Measurements from ENCODE around the gene CUBN.

CUBN gene

DNA sequence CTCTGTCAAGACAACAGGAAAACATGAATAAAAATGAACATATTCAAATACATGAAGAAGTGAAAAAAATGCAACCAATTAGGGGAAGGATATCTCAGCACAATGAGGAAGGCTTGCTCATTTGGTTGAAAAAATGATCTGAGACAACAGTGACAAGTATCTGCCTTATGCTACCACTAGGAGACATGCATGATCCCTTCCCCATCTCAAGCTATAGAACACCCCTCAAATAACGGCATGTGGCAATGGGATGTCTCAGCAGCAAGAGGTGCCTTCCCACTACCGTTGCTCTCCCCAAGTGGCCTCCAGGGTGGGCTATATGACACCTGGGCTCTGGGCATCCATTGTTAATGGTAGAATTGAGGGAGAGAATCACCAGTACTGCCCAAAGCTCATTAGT, 214.3 kb downstream of the CUBN start:
- DNase-seq (ENCODE audit: low read depth in 1 of 2, low spot score in 1 of 2), result no peak
- H3K4me3 ChIP-seq (replicated peaks; ENCODE audit: insufficient read depth, low read length), result no peak overlapping the region
- TF ChIP-seq POLR2AphosphoS5 (IDR thresholded peaks at IDR 0.05; ENCODE audit: low read depth), result no peak
- TF ChIP-seq, protein P1, sequence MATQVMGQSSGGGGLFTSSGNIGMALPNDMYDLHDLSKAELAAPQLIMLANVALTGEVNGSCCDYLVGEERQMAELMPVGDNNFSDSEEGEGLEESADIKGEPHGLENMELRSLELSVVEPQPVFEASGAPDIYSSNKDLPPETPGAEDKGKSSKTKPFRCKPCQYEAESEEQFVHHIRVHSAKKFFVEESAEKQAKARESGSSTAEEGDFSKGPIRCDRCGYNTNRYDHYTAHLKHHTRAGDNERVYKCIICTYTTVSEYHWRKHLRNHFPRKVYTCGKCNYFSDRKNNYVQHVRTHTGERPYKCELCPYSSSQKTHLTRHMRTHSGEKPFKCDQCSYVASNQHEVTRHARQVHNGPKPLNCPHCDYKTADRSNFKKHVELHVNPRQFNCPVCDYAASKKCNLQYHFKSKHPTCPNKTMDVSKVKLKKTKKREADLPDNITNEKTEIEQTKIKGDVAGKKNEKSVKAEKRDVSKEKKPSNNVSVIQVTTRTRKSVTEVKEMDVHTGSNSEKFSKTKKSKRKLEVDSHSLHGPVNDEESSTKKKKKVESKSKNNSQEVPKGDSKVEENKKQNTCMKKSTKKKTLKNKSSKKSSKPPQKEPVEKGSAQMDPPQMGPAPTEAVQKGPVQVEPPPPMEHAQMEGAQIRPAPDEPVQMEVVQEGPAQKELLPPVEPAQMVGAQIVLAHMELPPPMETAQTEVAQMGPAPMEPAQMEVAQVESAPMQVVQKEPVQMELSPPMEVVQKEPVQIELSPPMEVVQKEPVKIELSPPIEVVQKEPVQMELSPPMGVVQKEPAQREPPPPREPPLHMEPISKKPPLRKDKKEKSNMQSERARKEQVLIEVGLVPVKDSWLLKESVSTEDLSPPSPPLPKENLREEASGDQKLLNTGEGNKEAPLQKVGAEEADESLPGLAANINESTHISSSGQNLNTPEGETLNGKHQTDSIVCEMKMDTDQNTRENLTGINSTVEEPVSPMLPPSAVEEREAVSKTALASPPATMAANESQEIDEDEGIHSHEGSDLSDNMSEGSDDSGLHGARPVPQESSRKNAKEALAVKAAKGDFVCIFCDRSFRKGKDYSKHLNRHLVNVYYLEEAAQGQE (IDR thresholded peaks at IDR 0.05; ENCODE audit: insufficient replicate concordance, low read depth), result no peak
- TF ChIP-seq SPI1 (IDR thresholded peaks at IDR 0.05; ENCODE audit: borderline replicate concordance, low read depth), result no peak
- no peak for TF ChIP-seq GABPA (IDR thresholded peaks at IDR 0.05; ENCODE audit: low read depth)
- TF ChIP-seq, protein P2, sequence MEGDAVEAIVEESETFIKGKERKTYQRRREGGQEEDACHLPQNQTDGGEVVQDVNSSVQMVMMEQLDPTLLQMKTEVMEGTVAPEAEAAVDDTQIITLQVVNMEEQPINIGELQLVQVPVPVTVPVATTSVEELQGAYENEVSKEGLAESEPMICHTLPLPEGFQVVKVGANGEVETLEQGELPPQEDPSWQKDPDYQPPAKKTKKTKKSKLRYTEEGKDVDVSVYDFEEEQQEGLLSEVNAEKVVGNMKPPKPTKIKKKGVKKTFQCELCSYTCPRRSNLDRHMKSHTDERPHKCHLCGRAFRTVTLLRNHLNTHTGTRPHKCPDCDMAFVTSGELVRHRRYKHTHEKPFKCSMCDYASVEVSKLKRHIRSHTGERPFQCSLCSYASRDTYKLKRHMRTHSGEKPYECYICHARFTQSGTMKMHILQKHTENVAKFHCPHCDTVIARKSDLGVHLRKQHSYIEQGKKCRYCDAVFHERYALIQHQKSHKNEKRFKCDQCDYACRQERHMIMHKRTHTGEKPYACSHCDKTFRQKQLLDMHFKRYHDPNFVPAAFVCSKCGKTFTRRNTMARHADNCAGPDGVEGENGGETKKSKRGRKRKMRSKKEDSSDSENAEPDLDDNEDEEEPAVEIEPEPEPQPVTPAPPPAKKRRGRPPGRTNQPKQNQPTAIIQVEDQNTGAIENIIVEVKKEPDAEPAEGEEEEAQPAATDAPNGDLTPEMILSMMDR (IDR thresholded peaks at IDR 0.05; ENCODE audit: insufficient read depth, low read length), result no peak
- H3K27ac ChIP-seq (replicated peaks), result no peak overlapping the region
- H3K27me3 ChIP-seq (ENCODE audit: insufficient read depth, poor library complexity, severe bottlenecking), result no peaks in the 10 kb centered on the region

DNA sequence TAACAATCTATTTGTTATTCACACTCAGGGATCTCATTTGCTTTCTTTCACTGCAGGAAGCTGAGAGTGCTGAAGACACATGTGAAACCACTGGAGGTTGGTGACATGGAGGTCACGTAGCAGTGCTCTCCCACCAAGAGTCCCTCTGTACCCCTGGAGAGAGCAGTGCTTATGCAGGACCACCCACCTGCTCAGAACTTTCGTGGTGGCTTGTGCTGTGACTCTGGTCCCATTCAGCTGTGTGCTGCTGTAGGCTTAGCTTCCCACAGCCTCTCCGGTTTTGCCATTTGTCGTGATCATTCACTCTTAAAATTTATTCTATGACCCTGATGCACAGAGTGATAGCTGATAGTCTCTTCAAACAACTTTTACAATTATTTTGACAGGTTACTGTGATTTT, 216.3 kb downstream of the CUBN start:
- Histone ChIP-seq H3K27ac (replicated peaks) (no peak overlapping the region), H3K27me3 (ENCODE audit: insufficient read depth, poor library complexity, severe bottlenecking) (no peaks in the 10 kb centered on the region), H3K4me3 (replicated peaks; ENCODE audit: insufficient read depth, low read length) (no peak overlapping the region)
- TF ChIP-seq, protein P1 (IDR thresholded peaks at IDR 0.05; ENCODE audit: insufficient replicate concordance, low read depth), result no peak
- TF ChIP-seq GABPA (IDR thresholded peaks at IDR 0.05; ENCODE audit: low read depth) (no peak), SPI1 (IDR thresholded peaks at IDR 0.05; ENCODE audit: borderline replicate concordance, low read depth) (no peak), POLR2AphosphoS5 (IDR thresholded peaks at IDR 0.05; ENCODE audit: low read depth) (no peak)
- TF ChIP-seq, protein P2 (IDR thresholded peaks at IDR 0.05; ENCODE audit: insufficient read depth, low read length), result no peak
- DNase-seq (ENCODE audit: low read depth in 1 of 2, low spot score in 1 of 2), result no peak

DNA sequence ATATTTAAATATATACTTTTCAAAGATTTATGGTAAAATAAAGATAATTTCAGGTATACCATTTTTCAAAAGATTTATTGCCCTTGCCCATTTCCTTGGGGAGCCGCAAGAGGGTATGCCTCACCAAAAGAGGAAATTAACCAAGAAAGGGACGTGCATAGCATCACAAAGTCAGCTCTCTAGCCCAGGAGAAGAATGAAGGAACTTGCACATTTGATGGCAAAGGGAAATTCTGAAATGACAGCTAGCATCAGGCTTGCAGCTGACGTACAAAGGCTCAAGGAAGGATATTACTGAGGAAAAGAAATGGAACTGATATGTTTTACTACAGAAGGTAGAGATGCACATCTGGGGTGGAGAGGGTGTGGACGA, 218.8 kb downstream of the CUBN start:
- TF ChIP-seq, protein P2 (IDR thresholded peaks at IDR 0.05; ENCODE audit: insufficient read depth, low read length), result no peak
- TF ChIP-seq GABPA (IDR thresholded peaks at IDR 0.05; ENCODE audit: low read depth) (no peak), POLR2AphosphoS5 (IDR thresholded peaks at IDR 0.05; ENCODE audit: low read depth) (no peak), SPI1 (IDR thresholded peaks at IDR 0.05; ENCODE audit: borderline replicate concordance, low read depth) (no peak)
- TF ChIP-seq, protein P1 (IDR thresholded peaks at IDR 0.05; ENCODE audit: insufficient replicate concordance, low read depth), result no peak
- DNase-seq (ENCODE audit: low read depth in 1 of 2, low spot score in 1 of 2), result peak in 1 of 2 experiments; percentile 22
- no peak overlapping the region for H3K27ac ChIP-seq (replicated peaks)
- H3K27me3 ChIP-seq (ENCODE audit: insufficient read depth, poor library complexity, severe bottlenecking), result no peaks in the 10 kb centered on the region
- no peak overlapping the region for H3K4me3 ChIP-seq (replicated peaks; ENCODE audit: insufficient read depth, low read length)
